Medulla oblongata (tissue), 1 donor: ENCODE results near the gene HPSE2.
A peak's percentile ranks its signal among the peaks of the same experiment; 100 is the strongest.

Experiments used
- DNase-seq: peaks from one replicate; pipeline ENCODE4 v3.0.0-alpha.2; 2015; ENCODE audit errors: extremely low spot score

HPSE2 gene

GRCh38 chr10:98463976-98464754 lies 771.5 kb downstream of the HPSE2 start:
- no peak for DNase-seq

- no peak for DNase-seq
These were observed 772.6 kb downstream of the HPSE2 start for GRCh38 chr10:98463016-98463415.

GRCh38 chr10:98461500-98461842 lies 774.2 kb downstream of the HPSE2 start:
- DNase-seq, result no peak

GRCh38 chr10:98460837-98461499 lies 774.7 kb downstream of the HPSE2 start:
- DNase-seq, result no peak

- DNase-seq, result no peak
These were observed 776.6 kb downstream of the HPSE2 start for GRCh38 chr10:98458809-98459784.

- no peak for DNase-seq
These were observed 777.9 kb downstream of the HPSE2 start for GRCh38 chr10:98457721-98458120.

GRCh38 chr10:98456686-98457482 lies 778.8 kb downstream of the HPSE2 start:
- DNase-seq, result no peak

GRCh38 chr10:98456043-98456570 lies 779.5 kb downstream of the HPSE2 start:
- no peak for DNase-seq

- no peak for DNase-seq
These were observed 781.9 kb downstream of the HPSE2 start for GRCh38 chr10:98453729-98454128.

GRCh38 chr10:98450618-98451017 lies 785.0 kb downstream of the HPSE2 start:
- no peak for DNase-seq

- no peak for DNase-seq
These were observed 786.4 kb downstream of the HPSE2 start for GRCh38 chr10:98449287-98449686.

- peak; percentile 75 for DNase-seq
These were observed 788.9 kb downstream of the HPSE2 start, which contains the start of gene HPS1 for GRCh38 chr10:98446661-98447221. HPS1 (minus strand) TSS chr10:98446935; CDS start chr10:98443240, 3,695 bp downstream.

- DNase-seq, result peak; percentile 37
These were observed 789.4 kb downstream of the HPSE2 start for GRCh38 chr10:98446151-98446660.

- DNase-seq, result no peak
These were observed 790.3 kb downstream of the HPSE2 start for GRCh38 chr10:98445200-98445812.

GRCh38 chr10:98444314-98445006 lies 791.2 kb downstream of the HPSE2 start:
- peak; percentile 69 for DNase-seq

- no peak for DNase-seq
These were observed 796.9 kb downstream of the HPSE2 start for GRCh38 chr10:98438715-98439114.

- DNase-seq, result peak; percentile 45
These were observed 798.9 kb downstream of the HPSE2 start for GRCh38 chr10:98436704-98437103.

GRCh38 chr10:98435178-98435577 lies 800.5 kb downstream of the HPSE2 start:
- DNase-seq, result no peak
